Activated naive CD4-positive, alpha-beta T cell treated with anti-CD3 and anti-CD28 coated beads, Interleukin-2, amount 50 U/mL, for 16 hours (primary cell): ENCODE data around the gene CBFA2T3.

Experiments
- DNase-seq: peaks from one replicate; pipeline ENCODE4 v3.0.0-alpha.2; 2020

CBFA2T3 gene

GRCh38 chr16:88957887-88958577 is 19.0 kb downstream of the CBFA2T3 start:
- DNase-seq = no peak

GRCh38 chr16:88957433-88957767 is 19.6 kb downstream of the CBFA2T3 start:
- no peak for DNase-seq

- no peak for DNase-seq
Observed at GRCh38 chr16:88956546-88957432, 20.2 kb downstream of the CBFA2T3 start.

- no peak for DNase-seq
Observed at GRCh38 chr16:88955906-88956305, 21.1 kb downstream of the CBFA2T3 start.

GRCh38 chr16:88953003-88953690 is 23.9 kb downstream of the CBFA2T3 start:
- DNase-seq = no peak

GRCh38 chr16:88951989-88952388 is 25.0 kb downstream of the CBFA2T3 start:
- no peak for DNase-seq

- no peak for DNase-seq
Observed at GRCh38 chr16:88951501-88951900, 25.5 kb downstream of the CBFA2T3 start.

- no peak for DNase-seq
Observed at GRCh38 chr16:88948781-88949490, 28.1 kb downstream of the CBFA2T3 start.

- DNase-seq = no peak
Observed at GRCh38 chr16:88945473-88945872, 31.5 kb downstream of the CBFA2T3 start.

GRCh38 chr16:88943741-88944140 is 33.3 kb downstream of the CBFA2T3 start:
- DNase-seq = no peak

- no peak for DNase-seq
Observed at GRCh38 chr16:88943131-88943664, 33.8 kb downstream of the CBFA2T3 start.

GRCh38 chr16:88941913-88942909 is 34.8 kb downstream of the CBFA2T3 start:
- DNase-seq = peak; percentile 67

- DNase-seq = peak; percentile 30
Observed at GRCh38 chr16:88940862-88941817, 35.9 kb downstream of the CBFA2T3 start.

GRCh38 chr16:88939972-88940861 is 36.8 kb downstream of the CBFA2T3 start:
- DNase-seq = no peak

GRCh38 chr16:88939245-88939971 is 37.6 kb downstream of the CBFA2T3 start:
- DNase-seq = no peak

- no peak for DNase-seq
Observed at GRCh38 chr16:88938777-88939244, 38.2 kb downstream of the CBFA2T3 start.

- no peak for DNase-seq
Observed at GRCh38 chr16:88938119-88938776, 38.8 kb downstream of the CBFA2T3 start.

GRCh38 chr16:88937206-88937621 is 39.8 kb downstream of the CBFA2T3 start:
- DNase-seq = no peak
